Activated CD8-positive, alpha-beta memory T cell treated with anti-CD3 and anti-CD28 coated beads for 48 hours (primary cell): Measurements from ENCODE around the gene CCDC106.
A peak's percentile ranks its signal among the peaks of the same experiment; 100 is the strongest.

Source experiments
- DNase-seq, 3 experiments: peaks; one replicate each; pipeline ENCODE4 v3.0.0-alpha.2; 2020; ENCODE audit warnings: low read depth in 2 of 3, low spot score in 2 of 3

Gene CCDC106

DNA sequence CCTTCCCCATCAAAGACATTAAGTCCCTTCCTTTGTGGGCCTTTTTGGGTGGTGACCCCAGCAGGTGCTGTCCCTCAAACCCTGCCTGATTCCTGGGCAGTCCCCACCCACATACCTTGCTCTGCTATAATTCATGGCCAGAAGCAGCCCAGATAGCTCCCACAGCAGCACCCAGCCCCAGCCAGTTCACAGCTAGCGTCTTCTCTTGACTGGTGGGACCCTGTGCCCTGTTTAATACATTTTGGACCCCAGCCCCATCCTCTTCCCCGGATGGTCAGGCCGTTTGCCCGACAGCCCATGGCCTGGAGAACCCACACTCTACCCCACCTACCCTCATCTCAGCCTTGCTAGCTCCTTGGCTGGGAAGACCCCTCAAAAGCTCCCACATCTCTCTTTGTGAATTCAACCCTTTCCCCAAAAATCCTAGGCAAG lies 2.1 kb downstream of the CCDC106 start:
- DNase-seq, result no peak

DNA sequence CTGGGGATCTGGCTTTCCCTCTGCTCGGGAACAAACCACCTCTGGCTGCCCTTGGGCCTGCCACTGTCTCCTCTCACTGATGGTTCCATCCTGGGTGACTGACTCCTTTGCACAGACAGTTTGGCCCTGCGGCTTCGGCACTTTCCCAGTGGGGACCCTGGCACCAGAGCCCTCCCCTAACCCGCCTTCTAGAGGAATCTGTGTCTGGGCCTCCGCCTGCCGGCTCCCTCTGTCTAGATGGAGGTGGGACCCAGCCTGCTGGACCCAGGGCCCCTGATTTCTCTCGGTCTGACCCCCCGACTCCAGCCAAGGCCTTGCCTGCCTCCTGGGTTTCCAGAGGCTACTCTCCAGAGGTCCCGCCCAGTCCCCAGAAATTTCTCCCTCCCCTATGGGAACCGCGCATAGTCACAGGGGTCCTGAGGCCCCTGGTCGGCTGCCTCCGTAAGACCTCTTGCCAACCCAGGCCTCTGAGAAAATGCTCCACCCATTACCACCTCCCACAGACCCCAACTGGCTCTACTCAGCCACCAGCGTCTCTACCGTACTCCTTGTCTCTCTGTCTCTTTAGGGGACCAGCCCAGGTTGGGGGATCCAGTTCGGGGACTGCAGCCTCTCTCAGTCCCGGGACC lies 2.7 kb downstream of the CCDC106 start:
- no peak for DNase-seq

DNA sequence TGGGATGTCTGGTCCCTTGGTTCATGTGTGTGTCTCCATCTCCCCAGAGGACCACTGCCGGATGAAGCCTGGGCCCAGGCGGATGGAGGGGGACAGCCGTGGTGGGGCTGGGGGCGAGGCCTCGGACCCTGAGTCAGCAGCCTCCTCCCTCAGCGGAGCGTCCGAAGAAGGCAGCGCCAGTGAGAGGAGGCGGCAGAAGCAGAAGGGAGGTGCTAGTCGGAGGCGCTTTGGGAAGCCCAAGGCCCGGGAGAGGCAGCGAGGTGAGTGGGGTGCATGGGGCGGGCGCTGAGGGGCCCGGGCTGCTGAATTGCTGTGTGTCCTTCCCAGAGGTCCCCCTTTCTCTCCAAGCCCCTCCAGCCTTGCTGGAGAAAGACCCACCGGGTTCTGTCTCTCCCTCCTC lies 3.2 kb downstream of the CCDC106 start:
- no peak for DNase-seq

DNA sequence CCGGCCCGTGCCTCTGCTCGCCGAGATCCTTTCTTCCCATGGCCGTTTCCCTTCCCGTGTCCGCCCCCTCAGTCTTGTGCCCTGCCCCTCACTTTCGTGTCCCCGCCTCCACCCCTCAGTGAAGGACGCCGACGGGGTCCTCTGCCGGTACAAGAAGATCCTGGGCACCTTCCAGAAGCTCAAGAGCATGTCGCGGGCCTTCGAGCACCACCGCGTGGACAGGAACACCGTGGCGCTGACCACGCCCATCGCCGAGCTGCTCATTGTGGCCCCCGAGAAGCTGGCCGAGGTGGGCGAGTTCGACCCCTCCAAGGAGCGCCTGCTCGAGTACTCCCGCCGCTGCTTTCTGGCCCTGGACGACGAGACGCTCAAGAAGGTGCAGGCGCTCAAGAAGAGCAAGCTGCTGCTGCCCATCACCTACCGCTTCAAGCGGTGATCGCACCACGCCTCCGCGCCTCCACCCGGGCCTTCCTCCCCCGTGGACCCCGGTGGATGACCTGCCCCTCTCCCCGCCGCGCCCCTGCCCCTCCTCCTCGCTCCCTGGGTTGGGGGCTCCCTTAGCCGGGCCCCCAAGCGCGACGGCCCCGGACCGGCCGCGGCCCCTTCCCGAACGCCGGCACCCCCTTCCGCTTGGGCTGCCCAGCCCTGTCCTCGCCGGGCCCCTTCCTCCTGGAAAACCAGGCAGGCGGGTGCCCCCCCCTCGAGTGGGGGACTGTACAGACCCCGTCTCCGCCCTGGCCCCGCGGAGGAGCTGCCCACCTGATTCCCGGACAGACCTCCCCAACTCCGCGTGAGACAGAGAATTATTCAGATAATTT lies 4.5 kb downstream of the CCDC106 start:
- DNase-seq, result no peak

DNA sequence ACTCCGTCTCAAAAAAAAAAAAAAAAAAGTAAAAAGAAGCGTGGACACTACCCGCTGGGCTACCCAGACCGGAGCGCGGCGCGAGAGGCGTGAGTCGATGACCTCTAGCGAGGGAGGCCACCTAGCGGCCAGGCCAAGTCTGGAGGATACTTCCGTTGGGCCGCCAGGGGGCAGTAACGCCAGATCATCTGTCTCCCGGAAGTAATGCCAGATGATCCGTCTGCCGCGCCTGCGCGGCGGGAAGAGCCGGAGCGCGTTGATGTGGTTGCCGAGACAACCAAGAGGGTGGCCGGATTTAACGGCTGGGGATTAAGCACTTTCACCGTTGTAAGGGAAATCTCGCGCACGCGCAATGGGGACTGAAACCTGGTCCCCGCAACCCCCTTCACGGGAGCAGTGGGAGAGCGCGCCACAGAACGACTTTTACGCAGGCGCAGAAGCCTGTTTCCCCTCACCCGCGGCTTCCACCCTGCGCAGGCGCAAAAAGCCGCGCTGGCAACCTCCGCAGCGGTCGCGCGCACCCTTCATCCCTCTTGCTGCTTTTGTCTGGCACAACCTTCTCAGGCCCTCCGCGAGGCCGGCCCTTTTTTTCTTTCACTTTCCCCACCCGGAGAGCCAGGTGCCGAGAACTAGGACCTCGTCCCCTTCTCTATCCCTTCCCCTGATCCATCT lies 5.8 kb downstream of the CCDC106 start:
- peak; percentile 92 to 95 (median 93) for DNase-seq

DNA sequence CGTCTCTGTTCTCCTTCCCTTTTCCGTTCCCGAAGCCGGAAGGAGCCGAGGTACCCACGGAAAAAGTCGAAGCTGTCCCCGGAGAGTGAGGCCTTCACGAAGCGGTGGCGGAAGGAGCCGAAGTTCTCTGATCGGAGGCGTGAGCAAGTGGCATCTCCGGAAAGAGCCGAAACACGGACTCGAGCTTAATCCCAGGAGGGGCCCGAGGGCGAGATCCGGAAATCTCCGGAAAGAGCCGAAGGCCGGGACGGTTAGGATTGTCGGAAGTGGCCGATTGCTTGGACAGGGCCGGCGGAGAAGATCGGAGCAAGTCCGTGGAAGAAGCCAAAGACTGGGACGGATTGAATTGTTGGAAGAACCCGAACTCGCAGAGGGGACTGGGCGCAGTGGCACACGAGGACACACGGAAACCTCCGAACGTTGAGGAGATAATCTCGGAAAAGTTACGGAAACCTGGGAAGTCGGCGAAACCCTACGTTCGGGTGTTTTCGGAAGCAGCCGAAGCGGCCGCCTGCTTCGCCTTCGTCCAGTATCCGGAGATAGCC lies 6.4 kb downstream of the CCDC106 start:
- peak; percentile 85 to 95 (median 90) for DNase-seq

DNA sequence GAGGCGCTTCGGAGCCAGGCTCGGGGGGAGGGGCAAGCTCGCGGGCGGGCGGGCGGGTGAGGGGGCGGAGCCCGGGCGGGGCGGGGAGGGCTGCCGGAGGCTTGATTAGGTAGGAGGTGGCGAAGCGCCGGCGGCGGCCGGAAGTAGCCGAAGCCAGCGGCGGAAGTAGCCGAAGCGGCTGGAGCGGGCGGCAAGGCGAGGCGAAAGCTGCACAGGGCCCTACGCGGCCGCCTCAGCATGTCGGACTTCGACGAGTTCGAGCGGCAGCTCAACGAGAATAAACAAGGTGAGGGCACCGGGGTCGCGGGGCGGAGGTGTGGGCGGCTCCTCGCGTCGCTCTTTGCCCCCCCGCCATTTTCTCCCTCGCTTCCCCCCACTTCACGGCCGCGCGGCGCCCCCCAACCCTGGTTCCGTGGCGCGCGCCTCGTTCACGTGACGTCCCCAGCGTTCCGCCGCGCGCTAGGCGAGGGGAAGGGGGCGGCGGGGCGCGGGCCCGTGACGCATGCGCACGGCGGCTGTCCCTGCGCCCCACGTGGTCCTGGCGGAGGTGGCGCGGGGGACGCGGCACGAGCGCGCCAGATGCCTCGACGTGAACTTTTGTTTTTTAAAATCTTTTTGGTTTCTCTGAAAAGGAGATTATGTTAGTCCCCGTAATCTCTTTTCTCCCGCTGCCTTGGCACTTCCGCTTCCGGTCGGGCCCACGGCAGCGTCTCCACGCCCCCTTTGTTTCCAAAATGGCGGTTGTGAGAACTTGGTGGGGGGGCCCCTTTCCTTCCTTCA lies 7.0 kb downstream of the CCDC106 start, which contains the start of gene U2AF2:
TSS of gene U2AF2 (plus strand) at position 168 of the 780 bp plus-strand sequence. CDS start at position 238, 70 bp downstream.
- DNase-seq, result peak; percentile 69 to 88 (median 82)

DNA sequence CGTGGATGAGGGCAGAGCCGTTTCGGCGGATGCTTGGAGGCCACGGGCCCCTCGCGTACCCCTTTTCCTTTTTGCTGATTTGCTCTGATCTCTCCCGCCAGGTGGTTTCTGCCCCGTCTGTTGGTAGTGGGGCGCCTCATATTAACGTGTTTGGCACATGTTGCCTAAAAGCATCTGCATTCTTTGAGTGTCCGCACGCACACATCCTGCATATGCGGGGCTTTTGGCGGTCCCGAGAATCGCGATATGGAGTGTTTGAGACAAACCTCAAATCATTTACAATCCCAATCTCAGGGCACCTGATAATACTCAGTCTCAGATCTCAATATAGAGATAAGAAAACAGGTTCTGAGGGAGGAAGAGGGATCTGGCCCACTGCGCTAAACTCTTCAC lies 7.6 kb downstream of the CCDC106 start:
- no peak for DNase-seq

DNA sequence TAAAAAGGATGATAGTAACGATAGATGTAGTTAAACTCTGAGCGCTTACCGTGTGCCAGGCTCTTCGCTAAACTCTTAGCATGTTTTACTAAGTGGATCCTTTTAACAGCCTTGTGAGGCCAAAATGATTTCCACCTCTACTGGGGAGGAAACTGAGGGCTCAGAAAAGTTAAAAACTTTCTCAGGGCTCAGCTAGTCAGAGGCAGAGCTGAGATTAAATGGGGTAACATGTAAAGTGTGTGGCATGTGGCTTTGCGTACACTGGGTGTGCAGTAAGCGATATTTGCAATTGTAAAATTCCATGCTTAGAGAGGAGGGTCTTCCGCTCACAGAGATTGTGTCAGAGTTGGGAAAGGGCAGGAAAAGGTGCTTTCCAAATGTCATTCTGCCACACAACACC lies 8.5 kb downstream of the CCDC106 start:
- no peak for DNase-seq

DNA sequence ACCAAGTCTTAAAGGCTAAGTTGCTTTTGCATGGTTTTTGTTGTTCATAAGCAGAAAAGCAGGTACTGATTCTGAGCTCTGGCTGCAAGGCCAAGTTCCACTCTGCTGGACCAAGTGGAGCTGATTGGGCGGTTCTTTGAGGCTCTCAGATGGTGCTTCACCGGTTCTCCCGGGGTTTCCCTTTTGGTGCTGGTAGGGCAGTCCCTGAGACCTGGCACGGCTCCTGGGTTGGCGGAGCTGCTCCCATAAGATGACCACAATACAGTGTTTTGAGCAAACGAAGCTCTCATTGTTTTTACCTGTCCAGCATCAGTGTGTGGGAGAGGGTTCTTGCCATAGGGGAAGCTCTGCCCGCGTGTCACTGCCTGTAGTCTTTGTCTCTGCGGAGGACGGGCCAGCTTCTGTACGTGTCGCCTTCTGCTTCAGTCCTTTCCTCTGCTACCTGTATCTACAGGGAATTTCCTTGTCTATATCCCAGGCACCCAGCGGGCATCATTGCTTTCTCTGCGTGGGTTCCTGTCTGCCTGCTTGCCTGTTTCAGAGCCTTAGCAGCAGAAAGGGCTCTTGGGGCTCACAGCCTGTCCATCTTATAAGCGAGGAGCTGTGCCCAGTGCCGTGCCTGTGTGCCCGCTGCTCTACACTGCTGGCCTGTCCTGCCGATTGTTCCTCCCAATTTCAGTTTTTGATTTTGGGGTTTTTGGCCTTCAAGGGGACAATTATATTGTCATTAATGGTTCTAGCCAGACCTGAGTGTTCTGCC lies 9.2 kb downstream of the CCDC106 start:
- DNase-seq, result no peak

DNA sequence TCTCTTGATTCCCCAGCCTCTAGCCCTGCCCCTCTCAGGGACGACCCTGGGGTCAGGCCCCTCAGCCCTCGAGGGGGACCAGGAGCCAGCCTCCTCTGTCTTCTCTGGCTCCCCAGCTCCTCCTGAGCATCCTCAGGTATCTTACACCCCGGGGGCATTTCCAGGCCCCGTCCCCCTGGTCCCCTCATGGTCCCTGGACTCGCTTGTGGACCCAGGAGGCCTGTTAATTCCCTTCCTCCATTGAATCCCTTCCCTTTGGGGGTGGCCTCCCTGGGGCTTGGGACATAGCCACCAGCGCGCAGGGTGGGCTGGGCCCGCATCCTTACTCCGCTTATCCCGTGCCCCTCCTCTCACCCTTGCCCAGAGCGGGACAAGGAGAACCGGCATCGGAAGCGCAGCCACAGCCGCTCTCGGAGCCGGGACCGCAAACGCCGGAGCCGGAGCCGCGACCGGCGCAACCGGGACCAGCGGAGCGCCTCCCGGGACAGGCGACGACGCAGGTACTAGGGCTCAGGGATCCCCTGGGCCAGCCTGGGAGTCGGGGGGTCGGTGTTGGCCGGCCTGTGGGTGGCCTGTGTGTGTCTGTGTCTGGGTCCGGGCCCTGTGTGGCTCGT lies 10.9 kb downstream of the CCDC106 start:
- DNase-seq, result no peak

DNA sequence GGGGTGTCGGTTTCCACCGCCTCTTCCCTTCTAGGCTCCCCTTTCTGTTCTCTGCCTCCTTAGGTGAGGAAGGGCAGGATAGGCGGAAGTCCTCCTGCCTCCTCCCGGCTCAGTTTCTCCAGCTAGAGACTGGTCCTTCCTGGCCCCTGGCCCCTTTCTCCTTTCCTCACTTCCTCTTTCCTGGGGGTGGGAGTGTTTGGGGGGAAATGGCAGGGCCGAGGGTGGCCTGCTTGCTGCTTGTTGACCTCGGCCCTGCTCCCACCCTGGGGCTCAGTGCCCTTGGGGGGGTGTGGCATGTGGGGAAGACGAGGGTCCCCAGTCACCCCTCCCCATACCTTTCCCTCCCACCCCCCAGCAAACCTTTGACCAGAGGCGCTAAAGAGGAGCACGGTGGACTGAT lies 11.8 kb downstream of the CCDC106 start:
- no peak for DNase-seq

DNA sequence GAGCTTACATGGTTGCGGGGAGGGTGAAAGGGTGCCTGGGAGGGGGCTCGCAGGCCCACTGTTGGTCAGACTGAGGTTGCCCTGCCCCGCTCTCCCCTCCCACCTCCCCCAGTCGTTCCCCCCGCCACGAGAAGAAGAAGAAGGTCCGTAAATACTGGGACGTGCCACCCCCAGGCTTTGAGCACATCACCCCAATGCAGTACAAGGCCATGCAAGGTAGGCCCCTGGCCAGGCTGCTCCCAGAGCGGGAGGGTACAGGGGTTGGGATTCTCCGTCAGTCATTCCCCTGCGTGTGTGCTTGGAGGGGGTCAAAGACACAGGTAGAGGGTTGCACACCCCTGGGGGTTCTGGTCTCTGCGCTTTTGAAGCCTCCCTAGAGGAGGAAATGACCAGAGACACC lies 12.4 kb downstream of the CCDC106 start:
- no peak for DNase-seq

DNA sequence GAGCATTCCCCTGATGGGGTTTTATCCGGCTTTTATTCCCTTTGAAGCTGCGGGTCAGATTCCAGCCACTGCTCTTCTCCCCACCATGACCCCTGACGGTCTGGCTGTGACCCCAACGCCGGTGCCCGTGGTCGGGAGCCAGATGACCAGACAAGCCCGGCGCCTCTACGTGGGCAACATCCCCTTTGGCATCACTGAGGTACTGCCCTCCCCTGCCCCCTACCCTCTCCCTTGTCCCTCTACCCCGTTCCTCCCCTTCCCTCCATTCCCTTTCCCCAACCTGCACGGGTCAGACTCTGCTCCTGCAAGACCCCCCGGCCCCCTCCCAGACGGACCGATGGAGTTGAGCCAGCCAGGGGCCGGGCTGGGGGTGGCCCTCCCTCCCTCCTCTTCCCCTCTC lies 13.0 kb downstream of the CCDC106 start:
- DNase-seq, result no peak

DNA sequence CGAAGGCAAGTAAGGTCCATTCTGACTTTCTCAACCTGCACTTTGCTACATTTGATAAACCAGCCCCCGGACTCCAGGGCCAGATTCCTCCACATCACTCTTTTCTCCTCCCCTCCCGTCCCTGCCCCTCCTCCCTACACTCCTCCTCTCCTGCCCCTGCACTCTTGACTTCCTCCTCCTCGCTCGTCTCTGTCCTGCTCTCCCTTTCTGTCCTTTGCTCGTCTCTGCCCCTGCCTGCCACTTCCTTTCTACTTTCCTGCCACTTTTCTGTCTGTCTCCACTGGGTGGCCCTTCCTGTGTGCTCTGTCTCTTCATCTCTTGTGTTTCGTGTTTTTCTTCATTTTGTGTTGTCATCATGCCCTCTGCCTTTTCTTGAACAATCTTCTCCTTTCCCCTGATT lies 13.8 kb downstream of the CCDC106 start:
- DNase-seq, result no peak

DNA sequence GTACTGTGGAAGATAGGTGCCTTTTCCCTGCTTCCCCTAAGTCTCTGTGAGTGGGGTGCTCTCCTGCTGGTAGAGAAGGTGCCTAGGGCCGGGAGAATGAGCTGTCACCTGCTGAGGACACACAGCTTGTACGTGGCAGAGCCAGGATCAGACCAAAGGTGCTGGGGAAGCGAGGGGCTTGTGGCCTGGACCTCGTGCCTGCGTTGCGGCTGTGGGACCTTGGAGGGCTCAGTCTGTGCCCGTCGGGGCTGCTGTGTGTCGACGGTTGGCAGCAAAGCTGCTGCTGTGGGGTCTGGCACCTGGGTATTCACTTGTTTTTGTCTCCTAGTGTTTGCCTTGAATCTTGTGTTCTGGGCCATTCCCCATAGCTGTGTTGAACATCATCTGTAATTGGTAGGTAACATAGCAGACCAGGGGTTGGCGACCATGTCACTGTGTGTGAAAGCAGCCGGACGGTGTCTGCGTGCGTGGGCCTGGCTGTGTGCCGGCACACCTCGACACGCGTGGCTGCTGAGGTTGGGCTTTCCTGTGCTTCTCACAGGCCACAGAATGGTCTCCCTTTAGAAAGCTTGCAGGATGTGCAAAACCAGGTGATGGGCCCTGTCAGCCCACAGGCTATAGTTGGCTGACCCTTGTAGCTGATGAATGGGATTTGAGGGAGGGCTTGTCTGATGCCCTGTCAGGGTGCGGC lies 16.0 kb downstream of the CCDC106 start:
- no peak for DNase-seq

DNA sequence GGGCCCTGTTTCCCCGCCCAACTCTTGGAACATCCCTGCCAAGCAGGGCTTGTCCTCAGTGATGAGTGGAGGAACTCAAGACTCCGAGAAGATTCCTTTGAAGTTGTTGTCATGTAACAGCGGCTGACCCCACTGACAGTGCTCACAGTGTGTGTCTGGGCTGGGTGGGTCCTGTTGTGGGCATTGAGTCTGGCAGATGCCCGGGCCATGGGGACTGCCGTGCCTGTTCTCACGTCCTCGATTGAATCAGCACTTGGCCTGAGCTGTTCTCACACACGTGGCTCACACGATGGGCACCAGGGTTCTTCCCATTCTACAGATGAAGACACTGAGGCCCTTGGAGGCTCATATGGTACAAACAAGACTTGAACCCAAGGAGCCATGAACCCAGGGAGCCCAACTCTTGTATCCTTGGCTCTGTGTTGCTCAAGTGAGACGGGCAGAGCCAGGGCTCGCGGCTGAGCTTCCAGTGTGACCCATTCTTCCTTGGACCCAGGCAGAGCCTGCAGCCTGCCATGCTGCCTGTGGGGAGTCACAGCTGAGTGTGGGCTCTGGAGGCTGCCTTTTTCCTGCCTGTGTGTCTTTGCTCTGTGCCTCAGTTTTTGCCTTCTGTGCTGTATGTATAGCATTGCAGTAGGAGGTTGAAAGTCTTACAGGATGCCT lies 18.5 kb downstream of the CCDC106 start:
- DNase-seq, result no peak

DNA sequence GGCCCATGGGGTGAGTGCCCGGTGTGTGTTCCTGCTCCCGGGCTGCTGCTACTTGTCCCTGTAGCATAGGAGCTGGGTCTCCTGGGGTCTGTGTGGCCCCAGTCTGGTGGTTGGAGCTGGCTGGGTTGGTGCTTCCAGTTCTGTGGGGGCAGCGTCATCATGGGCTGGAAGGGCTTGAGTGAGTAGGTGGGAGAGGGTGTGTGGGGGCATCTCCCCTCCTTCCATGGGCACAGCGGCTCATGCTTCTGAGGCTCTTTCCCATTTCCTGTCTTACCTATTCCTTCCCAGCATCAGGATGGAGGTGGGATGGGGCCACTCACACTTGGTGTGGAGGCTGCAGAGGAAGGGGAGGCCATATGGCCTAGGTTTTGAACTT lies 19.0 kb downstream of the CCDC106 start:
- DNase-seq, result no peak

DNA sequence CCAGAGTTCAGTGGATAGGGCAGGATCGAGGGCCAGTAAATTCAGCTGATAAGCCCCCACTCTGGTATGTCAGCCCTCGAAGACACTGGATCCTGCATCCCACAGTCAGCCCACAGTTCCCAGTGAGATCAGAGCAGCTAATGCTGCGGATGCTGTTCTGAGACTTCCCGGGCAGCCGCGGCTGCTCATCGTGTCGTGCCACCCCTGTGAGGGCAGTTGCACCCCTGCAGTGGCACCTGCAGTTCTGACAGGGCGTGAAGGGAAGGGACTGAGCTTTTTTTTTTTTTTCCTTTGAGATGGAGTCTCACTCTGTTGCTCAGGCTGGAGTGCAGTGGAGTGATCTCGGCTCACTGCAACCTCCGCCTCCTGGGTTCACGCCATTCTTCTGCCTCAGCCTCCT lies 19.5 kb downstream of the CCDC106 start:
- DNase-seq, result no peak
